WI38 (cell line): ENCODE results near the gene IBA57.
"Not testable (repeated sequence)": the region's sequence is repeated elsewhere in the genome, so short reads cannot be mapped to it uniquely, and the experiment has no call there.

ENCODE experiments used
- H3K4me3 ChIP-seq: 2 replicates; pipeline ENCODE4 v1.5.1; 2011; ENCODE audit warnings: low read depth, mild to moderate bottlenecking, control low read depth, low read length
- CTCF ChIP-seq: IDR thresholded peaks from 2 replicates; pipeline ENCODE4 v1.5.1; 2012; ENCODE audit warnings: low read depth, mild to moderate bottlenecking, control low read depth, low read length

IBA57 gene

GRCh38 chr1:228219245-228219961, 53.8 kb downstream of the IBA57 start:
- no peak overlapping the region for H3K4me3 ChIP-seq
- TF ChIP-seq CTCF = no peak

GRCh38 chr1:228219962-228220780, 54.6 kb downstream of the IBA57 start:
- TF ChIP-seq CTCF = no peak
- no peak overlapping the region for H3K4me3 ChIP-seq

DNA sequence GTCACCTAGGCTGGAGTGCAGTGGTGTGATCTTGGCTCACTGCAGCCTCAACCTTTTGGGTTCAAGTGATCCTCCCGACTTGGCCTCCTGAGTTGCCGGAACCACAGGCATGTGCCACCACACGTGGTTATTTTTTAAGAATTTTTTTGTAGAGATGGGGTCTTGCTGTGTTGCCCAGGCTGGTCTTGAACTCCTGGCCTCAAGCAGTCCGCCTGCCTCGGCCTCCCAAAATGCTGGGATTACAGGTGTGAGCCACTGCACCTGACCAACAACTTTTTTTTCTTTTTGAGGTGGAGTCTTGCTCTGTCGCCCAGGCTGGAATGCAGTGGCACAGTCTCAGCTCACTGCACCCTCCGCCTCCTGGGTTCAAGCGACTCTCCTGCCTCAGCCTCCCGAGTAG, 55.5 kb downstream of the IBA57 start:
- not testable (repeated sequence) for H3K4me3 ChIP-seq

DNA sequence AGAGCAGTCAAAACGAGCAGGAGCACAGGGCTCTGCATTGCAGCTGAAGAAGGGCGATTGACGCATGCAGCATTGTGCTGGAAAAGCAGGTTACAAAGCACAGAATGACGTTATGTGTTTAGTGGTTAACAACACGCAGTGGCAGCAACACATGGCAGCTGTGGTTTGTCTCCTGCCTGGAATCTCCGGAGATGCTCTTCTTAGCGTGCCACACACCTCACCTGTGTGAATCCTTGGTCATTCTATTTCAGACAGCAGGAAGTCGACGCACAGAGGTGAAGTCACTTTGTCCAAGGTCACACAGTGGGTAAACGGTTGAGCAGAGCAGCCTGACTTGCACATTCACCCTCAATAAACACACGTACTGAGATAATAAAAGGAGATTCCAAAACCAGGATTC, 56.9 kb downstream of the IBA57 start:
- no peak for TF ChIP-seq CTCF

GRCh38 chr1:228224198-228225164, 58.9 kb downstream of the IBA57 start:
- TF ChIP-seq CTCF = no peak
- H3K4me3 ChIP-seq = no peak overlapping the region

More for the DNA sequence above, 56.9 kb downstream of the IBA57 start:
- no peak overlapping the region for H3K4me3 ChIP-seq

DNA sequence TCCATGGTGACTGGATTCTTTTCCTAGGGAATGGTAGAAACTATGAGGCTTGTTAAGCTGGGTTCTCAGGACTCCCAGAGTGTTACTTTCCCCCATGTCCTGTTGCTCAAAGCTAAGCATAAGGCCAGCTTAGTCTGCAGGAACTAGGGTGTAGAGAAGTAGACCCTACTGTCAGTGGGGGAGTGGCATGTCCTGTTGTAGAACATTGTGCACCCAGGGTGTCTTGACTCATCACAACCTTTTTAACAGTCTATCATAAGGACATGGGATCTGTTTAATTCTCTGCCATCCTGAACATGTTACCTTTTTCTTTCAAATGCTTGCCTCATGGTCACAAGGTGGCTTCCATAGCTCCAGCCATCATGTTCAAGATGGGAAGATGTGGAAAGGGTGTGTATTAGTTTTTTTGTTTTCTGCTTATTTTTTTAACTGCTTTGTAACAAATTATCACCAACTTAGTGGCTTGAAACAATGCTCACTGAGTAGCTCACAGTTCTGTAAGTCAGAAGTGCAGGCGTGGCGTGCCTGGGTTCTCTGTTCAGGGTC, 59.6 kb downstream of the IBA57 start:
- TF ChIP-seq CTCF = no peak

DNA sequence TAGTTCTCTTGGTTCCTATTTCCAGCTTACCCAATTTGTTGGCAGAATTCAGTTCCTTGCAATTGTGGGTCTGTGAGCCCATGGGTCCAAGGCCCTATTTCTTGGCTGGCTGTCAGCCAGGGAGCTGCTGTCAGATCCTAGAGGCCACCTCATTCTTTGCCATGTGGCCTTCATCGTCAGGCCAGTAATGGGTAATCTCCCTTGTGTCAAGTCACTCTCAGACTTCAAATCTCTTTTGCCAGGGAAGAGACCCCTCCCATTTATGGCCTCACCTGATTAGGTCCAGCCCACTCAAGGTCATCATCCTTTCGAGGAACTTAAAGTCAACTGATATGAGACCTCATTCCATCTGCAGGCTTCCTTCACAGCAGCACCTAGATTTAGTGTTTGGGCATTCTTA, 60.1 kb downstream of the IBA57 start:
- TF ChIP-seq CTCF = no peak
- H3K4me3 ChIP-seq = no peak overlapping the region

More for the DNA sequence above, 59.6 kb downstream of the IBA57 start:
- H3K4me3 ChIP-seq = no peak overlapping the region
